GM18498 (cell line): ENCODE data around the gene ICE2.

Source experiments
- ATAC-seq: cut with Tn5 transposase; IDR thresholded peaks from one replicate; pipeline ENCODE4 v1.9.1; 2021; ENCODE audit warnings: mild to moderate bottlenecking, moderate library complexity; ENCODE audit not compliant: unreplicated experiment

ICE2 gene

GRCh38 chr15:60457985-60458384 is 21.0 kb downstream of the ICE2 start:
- ATAC-seq = no peak

- no peak for ATAC-seq
These were observed 24.1 kb downstream of the ICE2 start for GRCh38 chr15:60454824-60455223.

- no peak for ATAC-seq
These were observed 30.1 kb downstream of the ICE2 start for GRCh38 chr15:60448668-60449360.

GRCh38 chr15:60444289-60444912 is 34.5 kb downstream of the ICE2 start:
- no peak for ATAC-seq

GRCh38 chr15:60442763-60443162 is 36.2 kb downstream of the ICE2 start:
- no peak for ATAC-seq

- ATAC-seq = no peak
These were observed 36.8 kb downstream of the ICE2 start for GRCh38 chr15:60442031-60442650.

GRCh38 chr15:60441331-60441730 is 37.6 kb downstream of the ICE2 start:
- ATAC-seq = no peak

- no peak for ATAC-seq
These were observed 40.3 kb downstream of the ICE2 start for GRCh38 chr15:60438646-60439045.

GRCh38 chr15:60428935-60429334 is 50.0 kb downstream of the ICE2 start:
- ATAC-seq = no peak

- no peak for ATAC-seq
These were observed 52.0 kb downstream of the ICE2 start for GRCh38 chr15:60426870-60427508.

GRCh38 chr15:60425461-60425860 is 53.5 kb downstream of the ICE2 start:
- no peak for ATAC-seq

GRCh38 chr15:60424006-60424405 is 54.9 kb downstream of the ICE2 start:
- ATAC-seq = no peak

- no peak for ATAC-seq
These were observed 55.4 kb downstream of the ICE2 start for GRCh38 chr15:60423537-60423936.

- ATAC-seq = no peak
These were observed 57.4 kb downstream of the ICE2 start for GRCh38 chr15:60421544-60421943.

- no peak for ATAC-seq
These were observed 58.7 kb downstream of the ICE2 start for GRCh38 chr15:60420203-60420716.

- no peak for ATAC-seq
These were observed 59.2 kb downstream of the ICE2 start for GRCh38 chr15:60419753-60420152.

GRCh38 chr15:60418096-60418495 is 60.8 kb downstream of the ICE2 start:
- ATAC-seq = no peak

GRCh38 chr15:60417112-60417511 is 61.8 kb downstream of the ICE2 start:
- ATAC-seq = no peak

GRCh38 chr15:60416484-60416883 is 62.5 kb downstream of the ICE2 start:
- no peak for ATAC-seq

GRCh38 chr15:60414016-60414682 is 64.8 kb downstream of the ICE2 start:
- no peak for ATAC-seq

GRCh38 chr15:60413231-60413824 is 65.6 kb downstream of the ICE2 start:
- no peak for ATAC-seq
